Activated effector memory CD4-positive, alpha-beta T cell treated with anti-CD3 and anti-CD28 coated beads, Interleukin-2, amount 50 U/mL, for 16 hours (primary cell): ENCODE results near the gene LYST.
"Not testable (repeated sequence)": the region's sequence is repeated elsewhere in the genome, so short reads cannot be mapped to it uniquely, and the experiment has no call there.

Experiments
- DNase-seq: peaks from one replicate; pipeline ENCODE4 v3.0.0-alpha.2; 2020

Gene LYST, protein sequence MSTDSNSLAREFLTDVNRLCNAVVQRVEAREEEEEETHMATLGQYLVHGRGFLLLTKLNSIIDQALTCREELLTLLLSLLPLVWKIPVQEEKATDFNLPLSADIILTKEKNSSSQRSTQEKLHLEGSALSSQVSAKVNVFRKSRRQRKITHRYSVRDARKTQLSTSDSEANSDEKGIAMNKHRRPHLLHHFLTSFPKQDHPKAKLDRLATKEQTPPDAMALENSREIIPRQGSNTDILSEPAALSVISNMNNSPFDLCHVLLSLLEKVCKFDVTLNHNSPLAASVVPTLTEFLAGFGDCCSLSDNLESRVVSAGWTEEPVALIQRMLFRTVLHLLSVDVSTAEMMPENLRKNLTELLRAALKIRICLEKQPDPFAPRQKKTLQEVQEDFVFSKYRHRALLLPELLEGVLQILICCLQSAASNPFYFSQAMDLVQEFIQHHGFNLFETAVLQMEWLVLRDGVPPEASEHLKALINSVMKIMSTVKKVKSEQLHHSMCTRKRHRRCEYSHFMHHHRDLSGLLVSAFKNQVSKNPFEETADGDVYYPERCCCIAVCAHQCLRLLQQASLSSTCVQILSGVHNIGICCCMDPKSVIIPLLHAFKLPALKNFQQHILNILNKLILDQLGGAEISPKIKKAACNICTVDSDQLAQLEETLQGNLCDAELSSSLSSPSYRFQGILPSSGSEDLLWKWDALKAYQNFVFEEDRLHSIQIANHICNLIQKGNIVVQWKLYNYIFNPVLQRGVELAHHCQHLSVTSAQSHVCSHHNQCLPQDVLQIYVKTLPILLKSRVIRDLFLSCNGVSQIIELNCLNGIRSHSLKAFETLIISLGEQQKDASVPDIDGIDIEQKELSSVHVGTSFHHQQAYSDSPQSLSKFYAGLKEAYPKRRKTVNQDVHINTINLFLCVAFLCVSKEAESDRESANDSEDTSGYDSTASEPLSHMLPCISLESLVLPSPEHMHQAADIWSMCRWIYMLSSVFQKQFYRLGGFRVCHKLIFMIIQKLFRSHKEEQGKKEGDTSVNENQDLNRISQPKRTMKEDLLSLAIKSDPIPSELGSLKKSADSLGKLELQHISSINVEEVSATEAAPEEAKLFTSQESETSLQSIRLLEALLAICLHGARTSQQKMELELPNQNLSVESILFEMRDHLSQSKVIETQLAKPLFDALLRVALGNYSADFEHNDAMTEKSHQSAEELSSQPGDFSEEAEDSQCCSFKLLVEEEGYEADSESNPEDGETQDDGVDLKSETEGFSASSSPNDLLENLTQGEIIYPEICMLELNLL (N-terminal part only)

GRCh38 chr1:235866205-235866912 is at the start of gene LYST:
Gene LYST (minus strand): TSS chr1:235866906. CDS start chr1:235830417, 36,489 bp downstream.
- peak; percentile 85 for DNase-seq

DNA sequence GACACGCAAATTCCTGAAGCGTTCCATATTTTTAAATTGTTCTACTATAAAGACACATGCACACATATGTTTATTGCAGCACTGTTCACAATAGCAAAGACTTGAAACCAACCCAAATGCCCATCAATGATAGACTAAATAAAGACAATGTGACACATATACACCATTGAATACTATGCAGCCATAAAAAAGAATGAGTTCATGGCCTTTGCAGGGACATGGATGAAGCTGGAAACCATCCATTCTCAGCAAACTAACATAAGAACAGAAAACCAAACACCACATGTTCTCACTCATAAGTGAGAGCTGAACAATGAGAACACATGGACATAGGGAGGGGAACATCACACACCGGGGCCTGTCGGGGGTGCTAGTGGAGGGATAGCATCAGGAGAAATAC is 48.8 kb upstream of the LYST start:
- not testable (repeated sequence) for DNase-seq

- no peak for DNase-seq
These were observed 46.6 kb upstream of the LYST start for GRCh38 chr1:235913311-235913710.

DNA sequence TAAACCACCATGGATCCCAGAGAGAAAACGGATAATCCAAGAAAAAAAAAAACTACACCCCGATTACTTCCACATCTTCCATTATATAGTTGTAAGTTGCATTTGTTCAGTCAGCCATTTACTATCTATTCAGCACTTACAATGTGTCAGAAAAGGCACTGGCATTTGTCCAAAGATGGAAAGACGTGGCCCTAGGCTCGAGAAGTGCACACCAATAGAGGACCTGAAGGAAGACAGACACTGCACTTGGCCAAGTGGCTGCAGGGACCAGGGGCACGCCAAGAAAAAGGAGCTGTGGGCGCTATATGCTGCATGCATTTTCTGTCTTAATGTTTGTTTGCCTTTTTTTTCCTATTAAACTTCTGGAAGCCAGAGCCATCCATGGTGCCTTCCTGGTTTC is 45.2 kb upstream of the LYST start:
- no peak for DNase-seq

- no peak for DNase-seq
These were observed 44.6 kb upstream of the LYST start for GRCh38 chr1:235911300-235911662.

DNA sequence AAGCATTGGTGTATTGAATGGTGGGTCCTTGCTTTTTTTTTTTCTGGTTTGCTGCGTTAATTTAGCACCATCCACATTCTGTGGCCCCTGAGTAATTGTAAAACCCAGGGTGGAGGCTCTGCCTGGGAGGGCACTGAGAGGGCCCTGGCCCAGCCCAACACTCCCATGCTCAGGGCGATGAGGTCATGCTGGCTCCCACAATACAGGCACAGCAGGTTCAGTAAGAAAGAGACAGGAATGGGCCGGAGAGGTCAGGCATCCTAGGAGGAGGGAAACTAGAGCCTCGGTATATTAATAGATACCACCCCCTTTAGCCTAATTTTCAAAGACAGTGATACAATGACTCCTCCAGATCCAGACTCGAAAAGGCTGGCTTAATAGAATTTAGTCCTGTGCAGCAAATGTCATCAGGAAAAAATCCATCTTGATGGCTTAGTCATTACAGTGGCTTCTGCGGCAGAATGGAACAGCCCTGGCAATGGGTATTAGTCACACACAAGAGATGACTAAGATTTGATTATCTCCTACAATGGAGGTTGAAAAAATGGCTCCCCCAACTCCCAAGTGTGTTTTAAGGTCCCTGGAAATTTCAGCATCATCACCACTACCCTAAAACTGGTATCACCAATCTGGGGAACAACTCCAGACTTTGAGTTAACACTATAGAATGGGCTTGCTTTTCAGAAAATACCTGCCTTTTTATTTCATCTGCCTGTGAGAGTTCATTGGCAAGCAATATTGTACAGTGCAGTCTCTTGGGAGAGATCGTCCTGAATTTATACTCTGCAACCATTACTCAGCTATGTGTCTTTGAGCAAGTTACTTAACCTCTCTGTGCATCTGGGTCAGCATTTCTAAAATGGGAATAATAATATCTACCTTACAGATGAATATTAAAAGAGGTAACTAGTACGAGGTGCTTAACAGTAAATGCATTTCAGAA is 43.9 kb upstream of the LYST start:
- DNase-seq = peak; percentile 73

GRCh38 chr1:235908742-235909520 is 42.2 kb upstream of the LYST start:
- no peak for DNase-seq

DNA sequence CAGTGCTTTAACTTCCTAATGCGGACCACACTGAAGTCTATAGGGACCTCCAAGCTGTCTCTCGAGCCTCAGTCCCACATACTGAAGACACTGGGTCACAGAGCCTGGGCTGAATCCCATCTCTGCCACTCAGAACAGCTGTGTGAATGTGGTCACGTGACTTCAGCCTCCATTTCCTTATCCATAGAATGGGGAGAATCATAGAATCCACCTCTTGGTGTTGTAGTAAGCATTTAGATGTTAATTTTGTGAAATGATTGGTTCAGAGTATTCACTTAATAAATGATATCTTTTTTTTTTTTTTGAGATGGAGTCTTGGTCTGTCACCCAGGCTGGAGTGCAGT is 41.2 kb upstream of the LYST start:
- no peak for DNase-seq

GRCh38 chr1:235907187-235907896 is 40.6 kb upstream of the LYST start:
- no peak for DNase-seq

DNA sequence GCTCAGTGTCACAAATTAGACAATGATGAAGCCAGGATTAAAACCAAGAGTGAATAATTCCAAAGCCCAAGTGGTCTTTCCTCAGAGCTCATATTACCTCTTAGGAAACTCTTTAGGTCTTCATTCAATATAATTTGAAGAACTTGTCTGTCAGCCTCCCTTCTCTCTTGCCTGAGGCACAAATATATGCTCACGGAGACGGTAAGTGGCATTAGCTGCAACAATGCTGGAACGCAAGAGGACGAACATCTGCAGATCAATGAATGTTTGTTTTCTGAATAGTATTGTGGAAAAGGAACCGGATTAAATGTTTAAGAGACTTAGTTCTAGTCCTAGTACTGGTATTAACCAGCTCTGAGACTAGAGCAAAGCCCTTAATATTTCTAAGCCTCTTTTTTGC is 39.7 kb upstream of the LYST start:
- DNase-seq = no peak

DNA sequence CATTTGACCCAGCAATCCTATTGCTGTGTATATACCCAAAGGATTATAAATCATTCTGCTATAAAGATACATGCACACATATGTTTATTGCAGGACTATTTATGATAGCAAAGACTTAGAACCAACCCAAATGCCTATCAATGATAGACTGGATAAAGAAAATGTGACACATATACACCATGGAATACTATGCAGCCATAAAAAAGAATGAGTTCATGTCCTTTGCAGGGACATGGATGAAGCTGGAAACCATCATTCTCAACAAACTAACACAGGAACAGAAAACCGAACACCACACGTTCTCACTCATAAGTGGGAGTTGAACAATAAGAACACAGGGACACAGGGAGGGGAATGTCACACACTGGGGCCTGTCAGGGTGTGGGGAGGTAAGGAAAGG is 37.1 kb upstream of the LYST start:
- DNase-seq = not testable (repeated sequence)

GRCh38 chr1:235902677-235903542 is 36.2 kb upstream of the LYST start:
- no peak for DNase-seq

- no peak for DNase-seq
These were observed 34.8 kb upstream of the LYST start for GRCh38 chr1:235901461-235901860.

GRCh38 chr1:235898126-235898525 is 31.4 kb upstream of the LYST start:
- no peak for DNase-seq

DNA sequence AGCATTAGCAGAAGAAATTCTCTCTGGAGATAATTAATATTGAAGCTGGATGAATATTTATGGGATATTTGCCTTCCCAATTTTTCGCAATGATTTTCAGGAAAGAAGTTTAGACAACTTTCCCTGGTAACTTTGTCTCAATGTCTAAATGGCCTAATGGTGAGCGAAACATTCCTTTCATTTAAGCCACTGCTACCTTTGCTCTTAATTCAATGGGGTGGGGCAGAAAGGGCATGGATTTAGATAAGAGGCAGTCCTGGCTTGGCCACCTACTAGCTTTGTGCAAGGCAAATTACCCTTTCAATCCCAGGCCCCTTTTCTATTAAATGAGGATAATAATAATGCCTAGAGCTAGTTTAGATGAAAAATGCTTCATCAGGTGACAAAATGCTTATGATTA is 27.1 kb upstream of the LYST start:
- no peak for DNase-seq

- DNase-seq = no peak
These were observed 26.2 kb upstream of the LYST start for GRCh38 chr1:235892734-235893413.

- no peak for DNase-seq
These were observed 25.5 kb upstream of the LYST start for GRCh38 chr1:235892202-235892601.

DNA sequence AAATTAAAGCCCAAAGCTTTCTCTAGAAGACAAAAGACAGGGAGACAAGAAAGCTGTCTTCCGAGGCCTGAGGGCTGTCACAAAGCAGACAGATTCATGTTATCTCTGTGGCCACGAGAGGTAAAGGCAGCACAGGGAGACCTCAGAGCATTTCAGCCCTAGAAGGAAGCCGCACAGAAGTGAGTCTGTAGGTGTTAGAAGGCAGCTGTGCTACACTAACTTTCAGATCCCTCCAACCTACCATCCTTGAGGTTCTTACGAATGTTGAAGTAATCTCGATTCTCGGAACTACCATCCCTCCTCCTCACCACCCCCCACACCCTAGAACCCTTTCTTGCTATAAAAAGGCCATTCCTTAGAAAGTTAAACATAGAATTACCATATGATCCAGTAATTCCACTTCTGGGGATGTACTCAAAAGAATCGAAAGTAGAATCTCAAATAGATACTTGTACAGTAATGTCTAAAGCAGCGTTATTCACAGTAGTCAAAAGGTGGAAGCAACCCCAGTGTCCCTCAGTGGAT is 21.5 kb upstream of the LYST start:
- DNase-seq = peak; percentile 80
